ENCODE data around the gene EIF4EBP3. TPM values are rescaled to one million over a fixed set of nuclear protein-coding genes. Genes with fewer than 3 reads are reported as not detected.

The EIF4EBP3 gene
- total and polyA plus RNA-seq, 2 donors (not counting 3 experiments of a cell fraction or from before 2014, with no cell fraction given), result 3.7 to 7.6 TPM

DNA sequence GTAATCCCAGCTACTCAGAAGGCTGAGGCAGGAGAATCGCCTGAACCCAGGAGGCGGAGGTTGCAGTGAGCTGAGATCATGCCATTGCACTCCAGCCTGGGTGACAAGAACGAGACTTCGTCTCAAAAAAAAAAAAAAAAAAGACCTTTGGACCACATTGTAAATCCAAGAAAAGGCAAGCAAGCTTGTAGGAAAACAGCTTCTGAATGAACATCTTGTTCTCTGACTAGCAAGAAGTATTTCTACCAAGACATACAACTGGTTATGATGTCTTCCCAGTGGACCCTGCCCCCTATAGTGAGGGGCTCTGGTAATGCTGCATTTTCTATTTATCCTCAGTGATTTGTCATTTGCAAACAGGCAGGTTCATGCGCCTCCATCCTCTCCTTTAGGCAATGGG lies 4.5 kb upstream of the EIF4EBP3 start:
- CTCF ChIA-PET, result interaction anchor here (0.6 to 1.1 kb wide), 2 partner anchors 63 to 76 kb away, joined by 3 to 4 read pairs; no protein-coding TSS in a partner anchor
- no peak overlapping the region for H2AFZ ChIP-seq (ENCODE audit: low read depth, low read length)
- FAIRE-seq (no peak), DNase-seq (ENCODE audit: low read depth, low spot score) (no peak)
- no peak overlapping the region for H3K4me2 ChIP-seq (ENCODE audit: insufficient read depth, low read length)
- no peaks in the 10 kb centered on the region for H4K20me1 ChIP-seq (replicated peaks; ENCODE audit: control insufficient read depth, extremely low read depth, insufficient read depth, low read length)
- no peaks in the 10 kb centered on the region for H3K27me3 ChIP-seq (ENCODE audit: control insufficient read depth in 2 of 2, insufficient read depth in 2 of 2, low read length in 2 of 2)
- no peak overlapping the region for H3K27ac ChIP-seq (ENCODE audit: insufficient read depth, low read depth, low read length)
- no peaks in the 10 kb centered on the region for H3K9me3 ChIP-seq (replicated peaks; ENCODE audit: control insufficient read depth, insufficient read depth, low read length)
- H3K9me1 ChIP-seq (replicated peaks; ENCODE audit: control insufficient read depth, extremely low read depth, insufficient read depth, low read length), result no peaks in the 10 kb centered on the region
- no TSS peak for BruUV-seq (replicated peaks)
- intact Hi-C loops (cut with micrococcal nuclease), result no loop called here
- H3K9ac ChIP-seq (replicated peaks; ENCODE audit: extremely low read depth, insufficient read depth, low read length), result no peak overlapping the region
- dilution Hi-C loops (cut with MboI; ENCODE audit: extremely low pct_ligation_motif_present, low sequenced_read_pairs), result no loop called here
- peaks cover 8% of the 10 kb centered on the region for H3K4me1 ChIP-seq (ENCODE audit: control insufficient read depth, extremely low read depth, insufficient read depth, low read length)
- peaks cover 8 to 17% of the 10 kb centered on the region in 2 experiments for H3K36me3 ChIP-seq (ENCODE audit: control insufficient read depth in 2 of 2, extremely low read depth in 1 of 2, insufficient read depth in 2 of 2, low read length in 2 of 2)
- no peaks in the 10 kb centered on the region for H3K79me2 ChIP-seq (ENCODE audit: control insufficient read depth, insufficient read depth, low read length)
- TF ChIP-seq GATA2 (IDR thresholded peaks at IDR 0.05; ENCODE audit: insufficient read depth, insufficient read length, low read depth, low read length), result no peak
- no peak for TF ChIP-seq EZH2 (IDR thresholded peaks at IDR 0.05; ENCODE audit: borderline replicate concordance, low read depth, low read length, severe bottlenecking)
- H3K4me3 ChIP-seq (replicated peaks in 1 of 3; ENCODE audit: insufficient read depth in 1 of 3, low read depth in 1 of 3, low read length in 3 of 3), result no peak overlapping the region
- POLR2A ChIA-PET, result no interaction called here

DNA sequence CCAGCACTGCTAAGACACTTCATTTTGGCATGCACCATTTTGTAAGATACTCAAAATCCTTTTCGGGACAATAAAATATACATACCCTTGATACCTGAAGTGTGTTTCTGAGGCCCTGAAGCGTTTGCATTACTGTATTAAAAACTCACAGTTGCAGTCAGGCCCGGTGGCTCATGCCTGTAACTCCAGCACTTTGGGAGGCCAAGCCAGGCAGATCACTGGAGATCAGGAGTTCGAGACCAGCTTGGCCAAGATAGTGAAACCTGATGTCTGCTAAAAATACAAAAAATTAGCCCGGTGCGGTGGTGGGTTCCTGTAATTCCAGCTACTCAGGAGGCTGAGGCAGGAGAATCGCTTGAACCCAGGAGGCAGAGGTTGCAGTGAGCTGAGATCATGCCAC lies 2.5 kb upstream of the EIF4EBP3 start:
- FAIRE-seq (no peak), DNase-seq (ENCODE audit: low read depth, low spot score) (no peak)
- no TSS peak for BruUV-seq (replicated peaks)
- POLR2A ChIA-PET, result no interaction called here
- H3K27ac ChIP-seq (ENCODE audit: insufficient read depth, low read depth, low read length), result no peak overlapping the region
- H3K9ac ChIP-seq (replicated peaks; ENCODE audit: extremely low read depth, insufficient read depth, low read length), result no peak overlapping the region
- H2AFZ ChIP-seq (ENCODE audit: low read depth, low read length), result no peak overlapping the region
- H3K36me3 ChIP-seq (ENCODE audit: control insufficient read depth in 2 of 2, extremely low read depth in 1 of 2, insufficient read depth in 2 of 2, low read length in 2 of 2), result peaks cover 5 to 7% of the 10 kb centered on the region in 2 experiments
- no peaks in the 10 kb centered on the region for H3K27me3 ChIP-seq (ENCODE audit: control insufficient read depth in 2 of 2, insufficient read depth in 2 of 2, low read length in 2 of 2)
- H3K9me1 ChIP-seq (replicated peaks; ENCODE audit: control insufficient read depth, extremely low read depth, insufficient read depth, low read length), result no peaks in the 10 kb centered on the region
- no peak overlapping the region for H3K4me3 ChIP-seq (replicated peaks in 1 of 3; ENCODE audit: insufficient read depth in 1 of 3, low read depth in 1 of 3, low read length in 3 of 3)
- H4K20me1 ChIP-seq (replicated peaks; ENCODE audit: control insufficient read depth, extremely low read depth, insufficient read depth, low read length), result no peaks in the 10 kb centered on the region
- no peaks in the 10 kb centered on the region for H3K79me2 ChIP-seq (ENCODE audit: control insufficient read depth, insufficient read depth, low read length)
- TF ChIP-seq, protein P1, sequence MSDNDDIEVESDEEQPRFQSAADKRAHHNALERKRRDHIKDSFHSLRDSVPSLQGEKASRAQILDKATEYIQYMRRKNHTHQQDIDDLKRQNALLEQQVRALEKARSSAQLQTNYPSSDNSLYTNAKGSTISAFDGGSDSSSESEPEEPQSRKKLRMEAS (IDR thresholded peaks at IDR 0.05; ENCODE audit: insufficient read depth, insufficient read length), result no peak
- TF ChIP-seq FOS (IDR thresholded peaks at IDR 0.05; ENCODE audit: borderline replicate concordance, insufficient read depth, low read length) (no peak), JUN (IDR thresholded peaks at IDR 0.05; ENCODE audit: borderline replicate concordance, insufficient read depth, insufficient read length, low read depth) (no peak), POLR2AphosphoS5 (IDR thresholded peaks at IDR 0.05; ENCODE audit: insufficient read depth, low read depth, low read length) (no peak), GATA2 (IDR thresholded peaks at IDR 0.05; ENCODE audit: insufficient read depth, insufficient read length, low read depth, low read length) (no peak), EZH2 (IDR thresholded peaks at IDR 0.05; ENCODE audit: borderline replicate concordance, low read depth, low read length, severe bottlenecking) (no peak), POLR2A (IDR thresholded peaks at IDR 0.05; ENCODE audit: low read depth, low read length) (no peak), MYC (IDR thresholded peaks at IDR 0.05; ENCODE audit: low read depth, low read length) (no peak)
- TF ChIP-seq, protein P2, sequence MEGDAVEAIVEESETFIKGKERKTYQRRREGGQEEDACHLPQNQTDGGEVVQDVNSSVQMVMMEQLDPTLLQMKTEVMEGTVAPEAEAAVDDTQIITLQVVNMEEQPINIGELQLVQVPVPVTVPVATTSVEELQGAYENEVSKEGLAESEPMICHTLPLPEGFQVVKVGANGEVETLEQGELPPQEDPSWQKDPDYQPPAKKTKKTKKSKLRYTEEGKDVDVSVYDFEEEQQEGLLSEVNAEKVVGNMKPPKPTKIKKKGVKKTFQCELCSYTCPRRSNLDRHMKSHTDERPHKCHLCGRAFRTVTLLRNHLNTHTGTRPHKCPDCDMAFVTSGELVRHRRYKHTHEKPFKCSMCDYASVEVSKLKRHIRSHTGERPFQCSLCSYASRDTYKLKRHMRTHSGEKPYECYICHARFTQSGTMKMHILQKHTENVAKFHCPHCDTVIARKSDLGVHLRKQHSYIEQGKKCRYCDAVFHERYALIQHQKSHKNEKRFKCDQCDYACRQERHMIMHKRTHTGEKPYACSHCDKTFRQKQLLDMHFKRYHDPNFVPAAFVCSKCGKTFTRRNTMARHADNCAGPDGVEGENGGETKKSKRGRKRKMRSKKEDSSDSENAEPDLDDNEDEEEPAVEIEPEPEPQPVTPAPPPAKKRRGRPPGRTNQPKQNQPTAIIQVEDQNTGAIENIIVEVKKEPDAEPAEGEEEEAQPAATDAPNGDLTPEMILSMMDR (IDR thresholded peaks at IDR 0.05; ENCODE audit: extremely low read depth in 1 of 2, insufficient read depth in 1 of 2, low read depth in 1 of 2, low read length in 2 of 2), result no peak
- intact Hi-C loops (cut with micrococcal nuclease) (no loop called here), dilution Hi-C loops (cut with MboI; ENCODE audit: extremely low pct_ligation_motif_present, low sequenced_read_pairs) (no loop called here)
- H3K4me2 ChIP-seq (ENCODE audit: insufficient read depth, low read length), result no peak overlapping the region
- CTCF ChIA-PET, result no interaction called here
- peaks cover 24% of the 10 kb centered on the region for H3K4me1 ChIP-seq (ENCODE audit: control insufficient read depth, extremely low read depth, insufficient read depth, low read length)
- H3K9me3 ChIP-seq (replicated peaks; ENCODE audit: control insufficient read depth, insufficient read depth, low read length), result no peaks in the 10 kb centered on the region

Measured in endothelial cell of umbilical vein (primary cell).